HG03565 (cell line): ENCODE data around the gene MAFG.

Experiments
- ATAC-seq: cut with Tn5 transposase; IDR thresholded peaks from one replicate; pipeline ENCODE4 v1.9.1; 2021; ENCODE audit warnings: mild to moderate bottlenecking, moderate library complexity; ENCODE audit not compliant: unreplicated experiment

The MAFG gene

DNA sequence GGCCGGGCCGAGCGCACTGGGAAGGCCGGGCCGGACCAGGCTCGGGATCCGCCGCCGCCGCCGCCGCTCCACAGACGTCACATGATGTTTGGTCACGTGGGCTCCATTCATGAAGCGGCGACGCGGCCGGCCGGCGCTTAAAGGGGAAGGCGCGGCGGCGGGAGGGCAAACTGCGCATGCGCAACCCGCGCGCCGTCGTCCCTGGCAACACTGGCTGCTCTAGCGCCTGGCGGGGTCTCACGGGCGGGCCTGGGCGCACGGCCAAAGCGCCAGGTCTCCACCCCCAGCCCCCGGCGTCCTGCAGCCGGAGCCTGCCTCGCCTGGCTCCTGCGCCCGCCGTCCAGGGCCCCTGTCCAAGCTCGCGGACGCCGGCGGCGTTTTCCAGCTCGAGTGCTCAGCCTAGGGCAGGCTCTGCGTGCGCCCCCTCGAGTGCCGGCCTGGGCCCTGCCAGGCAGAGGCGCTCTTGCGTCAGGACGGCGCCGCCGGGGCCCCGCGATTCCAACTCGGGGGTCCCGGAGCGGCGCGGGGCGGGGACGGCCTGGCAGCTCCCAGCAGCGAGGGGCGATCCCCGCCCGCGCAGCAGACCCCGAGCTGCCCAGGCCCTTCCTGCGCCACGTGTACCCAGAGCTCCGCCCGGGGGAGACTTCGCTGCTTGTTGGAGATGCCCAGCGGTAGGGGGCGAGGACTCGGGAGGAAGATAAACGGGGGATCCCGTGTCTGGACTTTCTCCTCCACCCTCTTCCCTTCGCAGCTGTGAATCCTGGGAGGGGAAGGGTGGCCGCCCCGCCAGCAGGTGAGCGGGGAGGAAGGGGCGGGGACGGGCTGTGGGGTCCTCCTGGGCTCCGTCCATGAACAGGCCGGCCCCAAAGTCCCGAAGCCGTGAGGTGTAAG lies at the start of gene MAFG:
MAFG (minus strand) TSS at position 83 of the 891 bp plus-strand sequence. CDS start 4,550 bp downstream, outside the sequence.
- peak; percentile 55 for ATAC-seq

DNA sequence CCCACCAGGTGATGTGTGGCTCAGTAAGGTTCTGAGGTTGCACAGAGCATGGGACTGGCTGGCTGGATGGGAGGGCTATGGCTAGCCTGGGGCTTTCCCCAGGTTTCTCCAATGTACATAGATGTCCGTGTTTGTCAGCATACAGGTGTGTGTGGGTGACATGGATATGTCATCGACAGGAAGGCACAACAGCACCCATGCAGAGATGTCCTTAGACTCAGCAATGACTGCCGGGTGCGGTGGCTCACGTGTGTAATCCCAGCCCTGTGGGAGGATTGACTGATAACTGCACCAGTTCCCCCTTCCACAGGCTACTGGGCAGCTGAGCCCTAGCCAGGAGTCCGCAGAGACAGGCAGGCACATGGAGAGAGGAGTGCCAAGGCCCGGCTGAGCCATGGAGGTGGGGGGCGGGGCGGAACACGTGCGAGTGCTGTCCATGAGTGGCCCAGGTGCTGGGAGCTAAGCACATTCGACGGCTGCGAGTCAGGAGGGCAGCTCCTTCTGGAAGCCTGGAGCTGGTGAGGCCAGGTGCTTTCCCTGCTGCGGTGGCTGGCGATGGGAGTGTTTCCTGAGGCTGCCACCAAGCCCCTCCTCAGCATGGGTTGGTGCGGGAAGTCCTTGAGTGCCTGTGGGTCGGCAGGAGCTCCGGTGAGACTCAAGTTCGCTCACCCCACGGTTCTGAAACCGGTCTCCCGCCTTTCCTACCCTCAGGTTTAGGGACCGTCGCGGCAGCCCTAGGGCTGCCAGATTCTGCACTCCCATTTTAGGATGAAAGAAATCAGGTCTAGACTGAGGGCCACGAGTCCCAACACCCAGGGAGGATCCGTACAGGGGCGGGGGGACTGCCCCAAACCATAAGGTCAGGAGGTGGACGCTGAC lies 49.0 kb upstream of the MAFG start:
- ATAC-seq, result no peak

DNA sequence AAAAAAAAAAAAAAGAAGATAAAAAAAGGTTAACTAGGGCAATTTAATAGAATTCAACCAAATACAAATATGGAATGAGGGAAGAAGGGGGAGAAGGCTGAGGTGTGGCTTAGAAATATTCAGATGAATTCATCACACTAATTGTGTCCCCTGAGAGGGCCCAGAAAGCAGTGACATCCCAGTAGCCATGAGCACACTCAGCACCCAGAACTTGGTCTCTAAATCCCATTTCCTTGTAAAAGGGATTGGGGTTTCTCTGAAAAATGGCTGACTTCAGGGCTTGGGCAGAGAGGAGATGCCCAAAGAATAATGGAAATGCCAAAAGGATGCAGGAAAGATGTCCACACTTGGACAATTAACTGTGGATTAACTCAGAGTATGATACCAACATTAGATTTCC lies 45.9 kb upstream of the MAFG start:
- ATAC-seq, result no peak

DNA sequence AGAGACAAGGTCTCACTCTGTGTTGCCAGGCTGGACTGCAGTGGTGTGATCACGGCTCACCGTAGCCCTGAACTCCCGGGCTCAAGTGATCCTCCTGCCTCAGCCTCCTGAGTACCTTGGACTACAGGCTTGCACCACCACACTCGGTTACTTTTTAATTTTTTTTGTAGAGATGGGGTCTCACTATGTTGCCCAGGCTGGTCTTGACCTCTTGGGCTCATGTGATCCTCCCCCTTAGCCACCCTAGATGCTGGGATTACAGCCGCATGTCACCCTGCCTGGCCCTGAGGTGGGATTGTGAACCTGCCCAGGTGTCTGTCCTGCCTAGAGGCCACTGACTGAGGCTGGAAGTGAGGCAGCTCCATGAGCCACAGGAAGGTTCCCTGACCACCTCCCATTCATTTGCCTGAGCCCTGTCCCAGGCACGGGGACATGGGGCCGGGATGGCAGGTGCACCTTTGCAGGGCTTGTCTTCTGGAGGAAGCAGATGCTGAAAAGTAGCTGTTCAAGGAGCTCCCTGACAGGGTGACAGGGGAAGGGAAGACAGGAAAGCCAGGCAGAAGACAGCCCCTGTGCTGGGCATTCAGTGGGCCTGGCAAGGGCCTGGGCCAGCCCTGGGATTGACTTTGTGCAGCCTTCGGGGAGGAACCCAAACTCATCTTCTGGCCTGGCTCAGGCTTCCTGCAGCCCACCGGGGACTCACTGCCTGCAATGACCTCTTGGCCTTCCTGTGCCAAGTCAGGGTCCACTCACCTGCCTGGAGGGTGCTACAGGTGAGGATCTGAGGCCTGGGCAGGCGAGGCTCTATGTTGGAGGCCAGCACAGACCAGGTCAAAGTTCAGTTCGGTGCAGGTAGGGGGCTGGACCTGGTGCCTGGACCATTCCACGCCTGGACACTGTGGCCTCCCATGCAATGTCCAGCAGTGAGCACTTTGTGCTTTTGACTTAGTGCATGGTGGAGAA lies 41.6 kb upstream of the MAFG start:
- ATAC-seq, result no peak

DNA sequence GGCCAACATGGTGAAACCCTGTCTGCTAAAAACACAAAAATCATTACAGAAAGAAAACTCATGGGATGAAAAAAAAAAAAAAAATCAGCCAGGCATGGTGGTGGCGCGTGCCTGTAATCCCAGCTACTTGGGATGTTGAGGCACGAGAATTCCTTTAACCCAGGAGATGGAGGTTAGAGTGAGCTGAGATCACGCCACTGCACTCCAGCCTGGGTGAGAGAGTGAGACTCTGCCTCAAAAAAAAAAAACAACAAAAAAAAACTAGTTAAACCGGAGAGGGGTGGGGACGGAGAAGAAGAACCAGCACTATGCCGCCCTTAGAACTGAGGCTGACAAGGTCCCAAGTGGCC lies 40.8 kb upstream of the MAFG start:
- ATAC-seq, result no peak

DNA sequence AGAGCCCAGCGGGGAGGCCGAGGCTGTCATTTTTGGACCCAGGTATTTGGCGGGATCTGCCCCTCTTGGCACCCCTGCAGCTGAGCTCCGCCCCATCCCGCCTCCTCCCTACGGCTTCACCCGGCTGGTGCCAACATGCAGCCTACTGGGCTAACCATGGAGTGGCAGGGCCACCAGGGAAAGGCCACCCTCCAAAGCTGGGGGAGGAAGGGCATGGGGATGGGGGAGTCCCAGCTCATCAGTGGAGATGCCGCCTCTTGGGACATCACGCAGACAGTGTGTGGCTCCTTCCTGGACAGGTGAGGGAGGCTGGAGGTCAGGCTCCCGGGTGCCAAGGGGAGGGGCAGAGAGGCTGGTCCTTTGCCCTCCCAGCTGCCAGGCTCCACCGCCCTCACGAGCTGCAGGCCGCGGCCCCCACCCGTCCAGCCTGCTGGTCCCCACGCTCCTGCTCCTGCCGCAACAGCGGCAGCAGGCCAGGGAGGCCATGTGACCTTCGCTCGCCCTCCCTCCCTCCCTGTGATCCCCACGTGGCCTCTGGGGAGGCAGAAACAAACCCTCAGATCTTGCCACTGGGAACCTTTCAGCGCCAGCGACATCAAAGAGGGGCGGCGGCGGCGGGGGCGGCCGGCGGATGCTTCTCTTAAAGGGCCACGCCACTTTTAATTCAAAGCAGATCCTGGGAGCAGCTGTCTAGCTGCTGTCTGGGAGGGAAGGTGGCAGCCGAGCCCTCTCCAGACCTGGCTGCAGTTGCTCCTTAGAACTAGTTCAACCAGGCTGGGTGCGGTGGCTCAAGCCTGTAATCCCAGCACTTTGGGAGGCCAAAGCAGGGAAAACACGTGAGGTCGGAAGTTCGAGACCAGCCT lies 40.2 kb upstream of the MAFG start:
- ATAC-seq, result peak; percentile 41

DNA sequence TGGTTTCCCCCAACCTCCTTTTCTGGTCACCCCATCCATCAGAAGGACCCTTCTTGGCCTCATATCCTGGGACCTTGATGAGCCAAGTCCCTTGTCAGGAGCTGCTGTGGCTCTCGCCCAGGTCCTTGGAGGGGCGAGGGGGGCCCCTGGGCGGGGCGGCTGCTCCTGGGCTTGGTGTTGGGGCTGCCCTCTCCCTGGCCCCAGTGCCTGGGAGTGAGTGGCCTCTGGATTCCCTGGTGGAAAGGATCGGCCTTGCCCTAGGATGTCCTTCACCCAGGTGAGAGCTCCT lies 39.7 kb upstream of the MAFG start:
- ATAC-seq, result no peak

DNA sequence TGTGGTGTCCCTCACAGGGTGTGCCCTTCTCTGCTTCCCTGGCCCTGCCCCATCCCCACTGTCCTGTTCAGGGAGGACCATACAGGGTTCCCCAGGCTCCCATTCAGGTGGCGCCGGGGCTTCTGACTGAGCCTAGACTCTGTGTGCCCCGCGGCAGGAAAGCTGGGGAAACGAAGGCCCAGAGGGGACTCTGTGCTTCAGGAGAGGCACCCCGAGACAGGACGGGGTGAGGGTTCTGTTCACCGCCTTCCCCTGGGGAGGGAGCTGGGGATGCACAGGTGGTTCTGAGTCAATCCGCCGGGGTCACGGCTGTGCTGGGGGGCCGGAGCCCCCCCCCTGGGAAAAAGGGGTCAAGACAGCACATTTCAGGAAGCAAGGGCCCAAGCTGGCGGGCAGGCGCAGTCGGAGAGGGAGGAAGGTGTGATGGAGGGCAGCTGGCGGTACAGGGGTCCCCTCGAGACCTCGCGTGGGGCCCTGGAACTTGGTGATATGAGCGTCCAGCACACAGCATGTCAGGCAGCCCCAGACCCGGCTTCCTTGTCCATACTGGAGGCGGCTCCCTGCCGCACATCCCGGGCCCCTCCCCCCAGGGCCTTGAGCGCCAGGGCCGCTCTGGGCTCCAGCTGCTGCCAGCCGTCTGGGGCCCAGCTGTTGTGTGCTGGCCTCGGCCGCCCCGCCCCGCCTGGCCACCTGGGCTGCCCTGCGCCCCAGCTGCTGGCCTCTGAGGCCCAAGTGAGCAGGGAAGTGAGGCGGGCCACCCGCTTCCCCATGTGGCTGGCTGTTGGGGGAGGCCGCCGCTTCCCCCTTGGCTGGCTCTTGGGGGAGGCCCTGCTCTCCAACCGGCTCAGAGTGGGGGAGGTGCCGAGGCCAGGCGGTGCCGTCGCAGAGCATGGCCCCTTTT lies 39.1 kb upstream of the MAFG start:
- ATAC-seq, result no peak

DNA sequence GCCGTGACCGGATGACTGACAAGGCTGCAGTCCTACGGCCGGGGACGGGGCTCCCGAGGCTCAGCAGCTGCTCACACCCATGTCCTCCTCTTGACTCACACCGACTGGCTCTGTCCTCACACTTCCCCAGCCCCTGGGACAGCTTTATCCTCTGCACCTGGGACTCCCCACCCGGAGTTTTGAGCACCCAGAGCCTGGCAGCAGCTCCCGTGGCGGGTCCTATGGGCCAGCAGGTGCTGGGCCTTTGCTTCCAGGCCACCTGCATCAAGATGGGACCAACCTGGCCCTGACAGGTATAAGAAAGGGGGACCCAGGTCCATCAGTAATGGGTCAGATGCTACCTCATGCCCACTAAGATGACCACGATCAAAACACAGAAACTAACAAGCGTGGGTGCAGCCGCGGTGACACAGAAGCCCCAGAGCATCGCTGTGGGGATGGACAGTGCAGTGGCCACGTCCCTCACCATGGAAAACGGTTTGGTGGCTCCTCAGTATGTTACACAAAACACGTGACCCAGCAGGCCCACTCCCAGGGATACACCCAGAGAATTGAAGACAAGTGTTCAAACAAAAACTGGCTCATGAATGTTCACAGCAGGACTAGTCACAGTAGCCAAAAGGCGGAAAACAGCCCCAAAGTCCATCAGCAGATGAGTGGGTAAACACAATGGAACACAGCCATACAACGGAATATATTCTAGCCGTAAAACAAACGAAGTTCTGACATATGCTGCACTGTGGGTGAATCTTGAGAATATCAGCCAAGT lies 36.7 kb upstream of the MAFG start:
- ATAC-seq, result no peak

DNA sequence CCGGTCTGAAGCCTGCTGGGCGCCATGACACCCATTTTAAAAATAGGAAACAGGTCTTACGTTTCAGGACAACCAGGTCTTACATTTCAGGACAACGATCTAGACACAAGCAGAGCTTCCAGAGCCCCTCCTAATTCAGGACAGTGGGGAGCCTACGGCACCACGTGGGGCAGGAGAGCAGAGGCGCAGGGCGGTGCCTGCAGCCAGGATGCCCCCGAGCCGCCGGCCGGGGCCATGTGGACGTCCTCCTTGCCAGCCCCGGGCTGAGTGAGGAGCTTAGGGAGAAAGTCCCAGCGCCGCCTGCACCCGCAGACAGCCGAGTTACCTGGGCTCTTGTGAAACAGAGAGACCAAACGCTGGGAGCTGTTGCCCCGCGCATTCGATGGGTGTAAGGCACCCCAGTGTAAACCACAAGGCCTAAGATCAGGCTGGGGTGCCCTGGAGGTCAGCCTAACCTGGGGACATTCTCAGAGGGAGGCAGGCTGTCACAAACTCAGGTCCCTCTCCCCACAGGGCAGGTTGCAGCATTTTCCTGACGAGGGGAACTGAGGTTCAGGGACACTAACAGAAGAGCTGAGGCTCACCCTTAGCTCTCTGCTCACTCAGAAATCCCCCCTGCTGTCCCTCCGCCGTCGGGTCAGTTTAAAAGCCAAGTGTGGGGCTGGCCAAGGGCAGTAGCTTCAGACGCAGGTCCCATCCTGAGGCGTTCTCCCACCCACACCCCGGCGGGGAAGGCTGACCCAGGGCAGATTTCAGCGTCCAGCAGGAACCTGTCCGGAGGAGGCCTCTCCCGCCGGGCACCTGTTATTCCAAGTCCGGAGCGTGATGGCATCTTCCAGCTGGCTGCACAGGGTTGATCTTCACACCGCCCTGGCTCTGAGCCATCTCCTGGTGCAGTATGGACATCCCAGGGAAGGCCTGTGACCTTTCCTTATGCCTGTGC lies 35.2 kb upstream of the MAFG start:
- ATAC-seq, result no peak

DNA sequence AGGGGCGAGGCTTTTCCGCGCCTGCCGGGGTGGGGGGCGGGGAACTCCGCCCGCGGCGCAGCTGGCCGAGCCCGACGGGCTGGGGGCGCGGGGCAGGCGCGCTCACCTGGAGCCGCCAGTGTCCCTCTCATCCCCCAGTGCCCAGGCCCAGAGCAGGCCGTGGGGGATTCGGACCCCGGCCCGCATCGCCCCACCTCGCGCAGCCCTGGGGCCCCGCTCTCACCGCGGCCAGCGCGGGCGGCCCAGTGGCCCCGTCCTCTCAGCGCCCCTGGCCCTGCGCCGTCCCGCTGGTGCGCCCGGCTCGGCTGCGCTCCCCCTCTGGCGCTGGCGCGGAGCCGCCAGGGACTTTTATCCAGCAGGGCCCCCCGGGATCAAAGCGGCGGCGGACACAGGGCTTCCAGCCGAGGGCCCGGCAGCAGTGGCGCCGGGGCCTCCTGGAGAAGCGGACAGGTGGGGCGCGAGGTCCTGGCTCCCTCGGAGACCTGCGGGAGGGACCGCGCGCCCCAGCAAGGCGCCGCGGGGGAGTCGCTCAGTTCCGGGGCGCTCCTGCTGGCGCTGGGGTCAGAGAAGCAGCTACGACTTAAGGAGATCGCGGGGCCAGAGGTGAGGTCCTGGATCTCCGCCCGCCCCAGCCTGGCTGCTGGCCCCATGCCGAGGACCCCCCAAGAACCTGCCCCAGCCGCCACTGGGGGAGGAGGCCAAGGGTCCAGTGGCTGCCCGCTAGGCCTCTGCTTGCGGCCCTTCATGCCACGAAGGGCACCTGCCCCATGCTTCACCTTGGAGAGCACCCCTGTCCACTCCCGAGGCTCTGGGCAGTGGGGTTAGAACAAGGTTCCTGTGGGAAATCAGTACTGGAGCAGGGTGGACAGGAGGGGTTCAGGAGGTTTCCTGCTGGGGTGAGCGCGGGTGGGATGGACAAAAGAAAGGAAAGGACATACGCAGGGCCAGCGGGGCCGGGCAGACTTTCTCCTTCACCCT lies 34.3 kb upstream of the MAFG start:
- ATAC-seq, result no peak

DNA sequence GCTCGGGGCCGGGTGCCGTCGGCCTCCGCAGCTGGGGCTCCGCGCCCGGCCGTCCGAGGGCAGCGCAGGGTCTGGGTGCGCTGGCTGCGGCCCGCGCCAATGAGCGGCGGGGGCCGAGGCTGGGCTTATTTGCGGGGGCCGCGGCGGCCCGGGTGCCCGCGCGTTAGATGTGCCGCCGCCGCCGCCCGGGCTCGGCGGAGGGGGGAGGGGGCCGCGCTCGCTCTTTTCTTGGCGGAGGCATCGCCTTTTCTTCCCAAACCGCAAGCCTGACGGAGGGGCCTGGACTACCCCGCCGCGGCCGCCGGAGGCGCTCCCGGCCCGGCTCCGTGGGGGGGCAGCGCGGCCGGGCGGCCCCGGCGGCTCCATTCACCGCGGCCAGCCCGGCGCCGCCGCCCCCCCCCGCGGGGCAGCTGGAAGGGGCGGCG lies 33.6 kb upstream of the MAFG start, which contains the start of gene NOTUM:
NOTUM (minus strand) TSS at position 101 of the 425 bp plus-strand sequence. CDS start 278 bp downstream, outside the sequence.
- no peak for ATAC-seq

DNA sequence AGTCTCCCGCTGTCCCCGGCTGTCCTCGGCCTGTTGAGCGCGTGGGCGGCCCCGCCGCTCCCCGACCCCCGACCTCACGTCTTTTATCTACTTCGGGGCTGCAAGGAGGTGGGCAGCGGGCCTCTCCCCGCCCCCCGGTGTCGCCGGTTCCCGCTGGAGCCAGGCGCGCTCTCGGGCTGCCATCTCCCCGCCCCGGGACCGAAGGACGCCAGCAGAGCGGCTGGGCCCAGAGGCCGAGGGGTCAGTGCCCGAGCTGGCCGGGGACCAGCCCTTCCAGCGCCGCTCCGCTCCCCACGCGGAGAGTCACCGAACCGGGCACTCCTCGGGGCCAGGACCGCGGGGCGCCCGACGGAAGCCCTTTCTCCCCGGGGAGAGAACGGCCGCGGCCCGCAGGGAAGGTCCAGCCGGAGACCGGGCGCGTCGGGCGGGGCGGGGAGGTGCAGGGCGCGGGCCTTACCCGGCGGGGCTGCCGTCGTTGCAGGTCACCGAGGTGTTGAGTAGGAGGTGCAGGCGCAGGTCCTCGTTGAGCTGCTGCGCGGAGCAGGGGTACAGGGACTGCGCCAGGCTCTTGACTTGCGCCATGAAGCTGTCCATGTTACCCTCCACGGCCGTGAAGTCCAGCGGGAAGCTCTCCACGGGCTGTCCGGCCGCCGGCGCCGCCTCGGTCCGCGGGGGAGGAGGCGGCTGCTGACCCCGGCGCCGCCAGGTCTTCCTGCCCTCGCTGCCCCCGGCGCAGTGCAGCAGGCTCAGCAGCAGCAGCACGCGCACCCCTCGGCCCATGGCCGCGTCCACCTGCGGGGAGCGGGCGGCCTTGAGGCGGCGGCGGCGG lies 32.8 kb upstream of the MAFG start:
- no peak for ATAC-seq

DNA sequence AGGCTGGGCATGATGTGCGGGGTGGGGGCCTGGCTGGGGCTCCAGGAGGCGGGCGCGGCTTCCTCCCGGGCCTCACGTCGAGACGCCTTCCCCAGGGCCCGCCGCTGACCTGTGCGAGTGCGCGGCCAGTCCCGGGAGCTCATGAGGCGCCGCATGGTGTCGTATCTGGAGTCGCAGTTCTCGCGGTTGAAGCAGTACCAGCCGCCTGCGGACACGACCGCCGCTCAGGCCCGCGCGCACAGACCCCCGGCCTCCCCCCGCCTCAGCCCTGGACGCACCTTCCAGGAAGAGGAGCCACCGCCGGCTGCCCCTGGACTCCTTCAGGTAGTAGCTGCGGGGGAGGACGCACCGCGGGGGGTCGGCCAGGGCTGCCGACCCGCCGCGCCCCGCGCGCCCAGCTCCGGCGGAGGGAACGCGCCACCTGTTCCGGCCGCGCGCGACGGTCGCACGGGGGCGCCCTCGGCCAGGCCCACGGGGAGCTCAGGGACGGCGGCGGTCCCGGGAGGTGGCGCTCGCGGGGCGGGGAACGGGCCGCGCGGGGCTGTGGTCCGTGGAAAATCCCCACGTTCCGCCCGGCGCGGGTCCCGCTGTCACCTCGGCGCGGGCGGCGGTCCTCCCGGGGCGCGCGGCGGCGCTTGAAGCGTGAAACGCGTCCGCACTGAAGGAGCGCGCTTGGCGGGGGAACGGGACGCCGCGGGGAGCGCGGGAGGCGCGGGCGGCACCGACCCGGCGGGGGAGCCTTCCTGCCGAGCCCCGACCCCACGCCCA lies 32.0 kb upstream of the MAFG start:
- no peak for ATAC-seq
